Right renal pelvis (tissue), 4 donors: Measurements from ENCODE around the gene MAP4K2. TPM values are rescaled to one million over a fixed set of nuclear protein-coding genes. Genes with fewer than 3 reads are reported as not detected.

Experiments used
- DNase-seq, 4 donors: peaks; one replicate each; pipeline ENCODE4 v3.0.0-alpha.2; 2013; ENCODE audit warnings: low read depth in 4 of 4, low spot score in 3 of 4, missing footprints in 1 of 4
- polyA plus RNA-seq, 4 donors: library from polyadenylated mRNA; unstranded; fragments of 120-200 nt; gene quantifications; one replicate each; pipeline ENCODE4 v1.2.1, GENCODE V29; 2013; ENCODE audit not compliant: insufficient read length in 4 of 4

Gene MAP4K2
- polyA plus RNA-seq, 4 donors: 21.4 to 21.5 (median 21.4) TPM

DNA sequence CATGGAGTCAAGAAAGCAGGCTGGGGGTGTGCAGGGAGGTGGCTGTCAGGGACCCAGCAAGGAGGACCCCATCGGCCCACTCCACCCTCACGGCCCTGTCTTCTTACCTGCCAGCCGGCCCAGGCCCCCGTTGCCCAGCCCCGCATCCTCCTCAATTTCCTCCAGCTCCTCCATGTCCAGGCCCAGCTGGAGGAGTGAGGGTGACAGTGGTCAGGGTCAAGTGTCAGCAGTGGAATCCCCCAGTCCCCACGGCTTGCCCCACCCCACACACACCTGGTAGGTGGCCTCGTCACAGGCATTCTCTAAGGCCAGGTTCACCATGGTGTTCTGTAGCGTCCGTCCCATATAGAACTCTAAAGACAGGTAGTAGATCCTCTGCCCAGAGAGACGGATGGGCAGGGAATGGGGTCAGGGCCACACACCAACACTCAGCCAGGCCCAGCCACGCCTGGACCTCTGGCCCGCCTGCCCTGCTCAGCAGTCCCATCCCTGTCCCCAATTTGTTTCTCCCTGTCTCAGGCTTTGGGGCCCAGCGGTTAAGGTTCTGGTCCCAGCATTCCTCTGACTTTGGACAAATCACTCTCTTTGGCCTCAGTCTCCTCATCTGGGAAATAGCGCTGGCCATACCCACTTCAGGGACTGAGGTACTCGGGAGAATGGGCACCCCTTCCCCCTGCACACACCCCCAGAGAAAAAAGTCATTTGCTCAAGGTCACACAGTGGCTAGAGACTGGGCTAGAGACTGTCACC lies 44.5 kb downstream of the MAP4K2 start:
- DNase-seq: no peak

GRCh38 chr11:64757549-64758329 lies 45.3 kb downstream of the MAP4K2 start:
- no peak for DNase-seq

DNA sequence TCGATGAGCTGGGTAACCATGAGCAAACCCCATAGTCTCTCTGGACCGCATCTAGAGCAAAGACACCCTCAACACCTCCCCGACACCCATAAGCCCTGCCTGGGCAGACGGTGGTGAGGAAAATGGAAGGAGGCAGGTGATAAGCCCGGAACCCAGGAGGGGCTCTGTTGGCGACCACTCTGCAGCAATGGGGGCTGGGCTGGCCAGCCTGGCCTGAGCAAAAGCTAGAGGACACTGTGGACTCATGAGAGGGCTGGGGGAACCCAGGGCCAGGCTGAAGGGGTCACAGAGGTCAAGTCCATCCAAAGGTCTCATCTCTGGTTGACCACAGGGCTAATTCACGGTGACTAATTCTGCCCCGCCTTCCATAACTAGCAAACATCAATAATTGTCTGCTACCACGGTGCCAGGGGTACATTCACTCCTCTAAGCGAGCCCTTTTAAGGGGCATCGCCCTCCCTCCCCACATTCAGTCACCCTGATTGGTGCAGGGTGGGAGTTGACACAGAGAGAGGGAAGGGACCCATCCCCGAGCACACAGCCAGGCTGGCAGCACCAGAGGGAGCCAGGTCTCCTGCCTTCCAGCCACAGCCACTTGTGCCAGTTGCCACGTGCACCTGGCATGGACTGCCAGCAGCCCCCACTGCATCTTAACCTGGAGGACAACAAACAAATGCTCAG lies 47.2 kb downstream of the MAP4K2 start:
- no peak for DNase-seq

- no peak for DNase-seq
Measured at GRCh38 chr11:64754919-64755662, 47.9 kb downstream of the MAP4K2 start.

DNA sequence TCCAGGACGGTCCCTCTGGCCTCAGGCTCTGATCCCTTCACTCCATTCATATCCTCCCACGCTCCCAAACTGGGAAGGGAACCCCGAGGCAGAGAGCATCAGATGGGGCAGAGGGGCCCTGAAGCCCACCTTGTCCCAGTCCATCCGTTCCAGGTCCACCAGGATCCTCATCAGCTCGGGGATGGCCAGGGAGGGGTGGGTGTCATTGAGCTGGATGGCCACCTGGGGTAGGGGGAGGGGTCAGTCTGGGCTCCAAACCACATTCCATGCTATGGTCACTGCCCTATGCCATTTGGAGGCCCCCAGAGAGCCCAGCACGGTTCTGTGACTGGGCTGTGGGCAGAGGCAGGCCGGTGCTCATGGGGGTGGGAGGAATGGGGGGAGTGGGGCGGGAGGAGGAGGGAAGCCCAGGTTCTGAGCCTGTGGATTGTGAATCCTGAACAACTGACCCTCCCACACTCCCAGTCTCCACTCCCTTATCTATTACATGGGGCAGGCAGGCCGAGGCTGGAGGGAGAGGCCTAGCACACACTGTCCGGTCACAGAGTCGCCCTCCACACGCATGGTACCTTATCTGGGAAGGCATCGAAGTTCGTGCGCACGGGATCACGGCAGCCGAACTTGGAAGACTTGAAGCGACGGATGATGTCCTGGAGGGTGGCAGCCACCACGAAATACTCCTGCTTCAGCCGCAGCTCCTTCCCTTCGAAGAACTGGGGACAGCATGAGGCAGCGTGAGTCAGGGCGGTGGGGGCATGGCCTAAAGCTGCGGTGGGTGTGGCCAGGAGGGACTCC lies 48.7 kb downstream of the MAP4K2 start:
- no peak for DNase-seq

DNA sequence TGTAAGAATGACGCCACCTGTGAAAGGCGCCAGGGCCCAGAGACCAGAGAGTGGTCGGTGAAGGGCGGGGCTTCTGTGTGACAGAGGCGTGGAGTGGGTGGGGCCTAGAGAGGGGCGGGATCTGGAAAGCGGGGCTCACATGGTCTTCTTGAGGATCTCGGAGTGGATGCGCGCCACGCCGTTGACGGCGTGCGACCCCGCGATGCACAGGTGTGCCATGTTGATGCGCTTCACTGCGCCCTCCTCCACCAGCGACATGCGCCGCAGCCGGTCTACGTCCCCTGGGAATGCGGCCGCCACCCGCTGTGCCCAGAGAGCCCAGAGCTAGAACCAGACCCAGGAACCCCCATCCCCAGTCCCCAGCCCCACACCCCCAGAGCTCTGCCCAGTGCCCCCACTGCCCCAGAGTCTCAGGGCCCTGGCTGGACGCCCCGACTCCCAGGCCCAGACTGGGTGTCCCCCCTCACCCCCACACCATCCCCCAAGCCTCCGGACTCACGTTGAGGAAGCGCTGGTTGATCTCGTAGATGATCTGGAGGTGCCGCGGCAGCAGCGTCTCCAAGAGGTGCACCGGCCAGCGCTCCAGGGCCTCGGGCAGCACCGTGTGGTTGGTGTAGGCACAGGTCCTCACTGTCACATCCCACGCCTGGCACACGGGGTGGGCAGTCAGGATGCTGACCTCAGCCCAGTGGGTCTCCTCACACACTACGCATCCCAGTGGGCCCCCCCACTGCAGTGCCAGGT lies 49.5 kb downstream of the MAP4K2 start:
- DNase-seq: no peak

DNA sequence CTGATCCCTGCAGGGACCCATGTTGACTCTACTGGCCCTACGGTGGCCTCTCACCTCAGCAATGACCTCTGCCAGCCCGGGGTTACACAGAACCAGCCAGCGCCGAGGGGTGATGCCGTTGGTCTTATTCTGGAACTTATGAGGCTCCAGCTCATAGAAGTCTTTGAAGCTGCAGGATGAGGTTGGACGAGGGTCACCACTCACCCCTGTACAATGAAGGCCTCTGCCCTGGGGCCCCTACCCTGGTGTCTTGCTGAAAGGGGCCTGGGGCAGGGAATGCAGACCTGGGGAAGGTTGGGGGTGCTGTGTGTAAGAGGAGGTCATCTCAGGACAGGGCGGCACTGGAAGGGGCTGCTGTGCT lies 50.0 kb downstream of the MAP4K2 start:
- DNase-seq: no peak

- no peak for DNase-seq
Measured at GRCh38 chr11:64752175-64752970, 50.6 kb downstream of the MAP4K2 start.

GRCh38 chr11:64751580-64751979 lies 51.4 kb downstream of the MAP4K2 start:
- no peak for DNase-seq

DNA sequence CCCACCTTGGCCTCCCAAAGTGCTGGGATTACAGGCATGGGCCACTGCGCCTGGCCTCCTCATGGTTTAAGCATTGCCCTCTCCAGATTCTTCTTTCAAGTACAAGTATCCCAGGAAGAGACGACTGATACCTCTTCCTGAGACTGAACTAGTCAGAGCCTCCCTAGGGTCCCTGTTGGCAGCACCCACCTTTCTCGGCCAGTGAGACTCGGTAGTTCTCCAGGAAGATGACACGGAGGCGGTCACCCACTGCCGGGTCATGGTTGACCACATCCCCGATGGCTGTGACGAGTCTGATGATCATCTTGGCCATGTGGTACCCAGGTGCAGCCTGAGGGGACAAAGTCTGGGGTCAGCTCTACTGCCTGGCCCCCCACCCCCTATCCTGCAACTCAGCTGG lies 51.9 kb downstream of the MAP4K2 start:
- no peak for DNase-seq

DNA sequence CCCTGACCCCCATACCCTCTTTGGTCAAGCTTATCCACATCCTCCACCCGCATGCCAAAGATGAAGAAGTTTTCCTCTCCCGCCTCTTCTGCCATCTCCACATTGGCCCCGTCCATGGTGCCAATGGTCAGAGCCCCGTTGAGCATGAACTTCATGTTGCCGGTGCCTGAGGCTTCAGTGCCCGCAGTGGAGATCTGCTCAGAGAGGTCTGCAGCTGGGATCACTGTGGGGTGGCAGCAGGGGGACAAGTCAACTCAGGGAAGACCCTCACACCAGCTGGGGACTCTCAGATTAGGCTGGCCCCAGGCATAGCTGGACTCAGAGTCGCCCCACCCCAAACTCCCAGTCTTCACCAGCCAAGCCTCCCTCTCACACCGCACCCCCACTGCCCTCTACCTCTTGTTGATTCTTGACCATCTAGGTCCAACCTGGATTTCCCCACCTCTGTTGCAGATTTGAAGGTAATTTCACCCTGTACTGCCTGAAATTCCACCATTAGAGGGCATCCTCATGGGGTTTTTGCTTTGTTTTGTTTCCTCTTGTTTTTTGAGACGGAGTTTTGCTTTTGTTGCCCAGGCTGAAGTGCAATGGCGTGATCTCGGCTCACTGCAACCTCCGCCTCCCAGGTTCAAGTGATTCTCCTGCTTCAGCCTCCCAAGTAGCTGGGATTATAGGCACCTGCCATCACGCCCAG lies 52.5 kb downstream of the MAP4K2 start:
- DNase-seq: no peak

DNA sequence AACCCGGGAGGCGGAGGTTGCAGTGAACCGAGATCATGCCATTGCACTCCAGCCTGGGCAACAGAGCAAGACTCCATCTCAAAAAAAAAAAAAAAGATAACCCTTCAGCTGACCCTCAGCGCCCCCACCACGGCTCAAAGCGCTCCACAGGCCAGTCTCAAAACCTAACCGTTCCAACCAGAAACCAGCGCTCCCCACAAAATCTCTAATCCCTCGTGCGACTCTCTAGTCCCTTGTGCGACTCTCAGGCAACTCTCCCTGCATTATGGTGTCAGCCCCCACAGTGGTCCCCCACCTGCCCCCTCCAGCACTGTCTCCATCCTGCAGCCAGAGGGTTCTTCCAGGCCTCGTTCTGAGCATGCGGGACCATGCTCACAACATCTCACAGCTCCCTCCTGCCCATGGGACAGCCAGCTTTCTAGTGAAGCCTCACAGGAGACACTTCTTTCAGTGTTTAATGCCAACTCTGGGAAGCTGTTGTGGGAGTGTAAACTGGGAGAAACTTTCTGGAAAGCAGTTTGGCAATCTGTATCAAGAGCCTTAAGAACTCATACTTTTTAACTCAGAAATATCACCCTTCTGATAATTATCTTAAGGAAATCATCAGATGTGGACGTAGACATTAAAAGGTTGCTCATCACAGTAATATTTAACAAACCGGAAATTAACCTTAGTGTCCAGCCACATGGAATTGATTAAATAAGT lies 54.9 kb downstream of the MAP4K2 start:
- DNase-seq: no peak

DNA sequence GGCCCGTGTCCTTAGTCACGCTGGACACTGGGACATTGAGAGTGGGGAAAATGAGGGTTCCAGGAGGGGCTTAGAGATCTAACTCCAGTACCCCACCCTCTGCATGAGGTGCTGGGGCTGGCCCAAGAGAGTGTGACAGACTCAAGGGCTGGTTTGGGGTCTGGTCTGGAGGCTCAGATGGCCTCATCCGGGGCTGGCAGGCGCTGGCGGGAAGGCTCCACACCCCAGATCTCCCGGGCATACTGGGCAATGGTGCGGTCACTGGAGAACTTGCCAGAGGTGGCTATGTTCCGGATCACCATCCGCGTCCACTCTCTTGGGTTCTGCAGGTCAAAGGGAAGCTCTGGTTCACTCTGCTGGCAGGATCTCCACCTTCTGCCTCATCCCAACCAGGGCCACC lies 56.5 kb downstream of the MAP4K2 start:
- DNase-seq: no peak

DNA sequence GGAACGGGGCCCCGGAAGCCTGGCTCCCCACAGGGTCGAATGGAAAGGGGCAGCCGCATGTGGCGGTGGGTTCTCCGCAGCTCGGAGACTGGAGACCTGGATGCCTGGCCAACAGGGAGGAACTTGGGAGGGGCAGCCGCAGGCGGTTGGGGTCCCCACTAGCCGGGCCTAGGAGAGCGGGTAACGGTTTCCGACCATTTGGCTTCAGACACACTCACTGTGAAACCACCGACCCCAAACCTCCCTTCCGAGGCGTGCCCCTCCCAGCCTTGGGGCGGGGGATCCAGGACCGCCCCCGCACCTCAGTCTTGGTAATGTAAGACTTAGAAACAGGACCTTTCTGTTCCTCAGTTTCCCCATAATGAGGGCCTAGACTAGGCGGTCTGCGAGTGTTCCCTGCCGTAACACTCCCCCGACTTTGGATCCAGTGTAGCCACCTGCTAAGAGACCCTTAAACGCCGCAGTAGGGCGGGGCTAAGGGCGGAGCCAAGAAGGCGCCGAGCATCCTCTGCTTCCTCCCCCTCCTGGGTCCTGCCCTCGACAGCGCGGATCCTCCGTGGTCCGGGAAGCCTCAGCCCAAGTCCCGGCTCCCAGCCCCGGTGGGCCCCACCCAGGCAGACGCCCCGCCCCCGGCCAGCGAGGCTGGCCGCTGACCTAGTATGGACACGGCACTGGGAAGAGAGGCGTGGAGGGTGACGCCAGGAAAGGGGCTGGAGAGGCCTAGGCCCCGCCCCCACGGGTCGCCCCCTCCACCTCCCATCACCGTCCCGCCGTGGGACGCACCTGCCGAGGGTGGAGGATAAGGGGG lies 57.3 kb downstream of the MAP4K2 start:
- DNase-seq: no peak

DNA sequence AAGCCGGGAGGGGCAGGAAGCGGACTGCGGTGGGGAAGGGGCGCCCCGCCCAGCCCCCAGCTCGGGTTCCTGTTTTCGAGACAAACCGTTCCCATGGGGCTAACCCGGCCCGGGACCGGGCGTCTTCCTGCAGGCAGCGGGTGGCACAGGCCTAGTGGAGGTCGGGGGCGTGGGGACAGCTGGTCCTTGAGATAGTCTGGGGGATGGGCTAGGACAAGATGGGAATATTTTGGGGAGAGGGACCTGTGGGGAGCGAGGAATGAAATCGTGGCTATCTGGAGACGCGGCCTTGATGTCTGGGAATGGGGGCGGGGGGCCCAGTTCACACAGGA lies 57.9 kb downstream of the MAP4K2 start:
- DNase-seq: no peak

GRCh38 chr11:64744544-64745188 lies 58.3 kb downstream of the MAP4K2 start:
- no peak for DNase-seq
